ENCODE results near the gene IL17RA. TPM values are rescaled to one million over a fixed set of nuclear protein-coding genes. Genes with fewer than 3 reads are reported as not detected.

IL17RA gene
- total RNA-seq, 4 donors from 2014 or later, result 8.7 to 16.2 (median 14.0) TPM

- 85% methylated on average over 3 of the region's 3 CpGs for WGBS
- intact Hi-C loops (cut with DNase I), result no loop called here
- TF ChIP-seq, protein P1, sequence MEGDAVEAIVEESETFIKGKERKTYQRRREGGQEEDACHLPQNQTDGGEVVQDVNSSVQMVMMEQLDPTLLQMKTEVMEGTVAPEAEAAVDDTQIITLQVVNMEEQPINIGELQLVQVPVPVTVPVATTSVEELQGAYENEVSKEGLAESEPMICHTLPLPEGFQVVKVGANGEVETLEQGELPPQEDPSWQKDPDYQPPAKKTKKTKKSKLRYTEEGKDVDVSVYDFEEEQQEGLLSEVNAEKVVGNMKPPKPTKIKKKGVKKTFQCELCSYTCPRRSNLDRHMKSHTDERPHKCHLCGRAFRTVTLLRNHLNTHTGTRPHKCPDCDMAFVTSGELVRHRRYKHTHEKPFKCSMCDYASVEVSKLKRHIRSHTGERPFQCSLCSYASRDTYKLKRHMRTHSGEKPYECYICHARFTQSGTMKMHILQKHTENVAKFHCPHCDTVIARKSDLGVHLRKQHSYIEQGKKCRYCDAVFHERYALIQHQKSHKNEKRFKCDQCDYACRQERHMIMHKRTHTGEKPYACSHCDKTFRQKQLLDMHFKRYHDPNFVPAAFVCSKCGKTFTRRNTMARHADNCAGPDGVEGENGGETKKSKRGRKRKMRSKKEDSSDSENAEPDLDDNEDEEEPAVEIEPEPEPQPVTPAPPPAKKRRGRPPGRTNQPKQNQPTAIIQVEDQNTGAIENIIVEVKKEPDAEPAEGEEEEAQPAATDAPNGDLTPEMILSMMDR (IDR thresholded peaks at IDR 0.05), result no peak
Measured at GRCh38 chr22:17164392-17165024, 79.7 kb downstream of the IL17RA start.

More at GRCh38 chr22:17164392-17165024, 79.7 kb downstream of the IL17RA start:
- Histone ChIP-seq H3K4me1 (peaks cover 10 to 16% (median 14%) of the 10 kb centered on the region in 4 donors), H3K36me3 (no peaks in the 10 kb centered on the region), H3K27ac (replicated peaks in 1 of 4) (no peak overlapping the region), H3K27me3 (no peaks in the 10 kb centered on the region), H3K9me3 (no peaks in the 10 kb centered on the region), H3K4me3 (no peak overlapping the region)
- no peak for DNase-seq (ENCODE audit: extremely low spot score)

Other genes with a start within 250 kb of the IL17RA start
- gene GAB4, start 76.8 kb upstream of the IL17RA start, total RNA-seq, result not detected
- under 1 TPM; 0.32 to 0.50 (median 0.41) TPM for gene TMEM121B, start 36.4 kb downstream of the IL17RA start, total RNA-seq
- gene HDHD5, start 74.3 kb downstream of the IL17RA start, total RNA-seq, result 10 to 100 TPM; 29.9 to 45.1 (median 38.8) TPM
- gene ADA2, start 134.4 kb downstream of the IL17RA start, total RNA-seq, result 10 to 100 TPM in 2 of 4 donors, 1 to 10 TPM in 2; 4.9 to 24.7 (median 9.2) TPM